HG03103 (cell line): Measurements from ENCODE around the gene CCDC177.
"Not testable (repeated sequence)": the region's sequence is repeated elsewhere in the genome, so short reads cannot be mapped to it uniquely, and the experiment has no call there.

ENCODE experiments used
- ATAC-seq: cut with Tn5 transposase; IDR thresholded peaks from one replicate; pipeline ENCODE4 v1.9.1; 2021; ENCODE audit warnings: low read depth; ENCODE audit not compliant: unreplicated experiment

Gene CCDC177

DNA sequence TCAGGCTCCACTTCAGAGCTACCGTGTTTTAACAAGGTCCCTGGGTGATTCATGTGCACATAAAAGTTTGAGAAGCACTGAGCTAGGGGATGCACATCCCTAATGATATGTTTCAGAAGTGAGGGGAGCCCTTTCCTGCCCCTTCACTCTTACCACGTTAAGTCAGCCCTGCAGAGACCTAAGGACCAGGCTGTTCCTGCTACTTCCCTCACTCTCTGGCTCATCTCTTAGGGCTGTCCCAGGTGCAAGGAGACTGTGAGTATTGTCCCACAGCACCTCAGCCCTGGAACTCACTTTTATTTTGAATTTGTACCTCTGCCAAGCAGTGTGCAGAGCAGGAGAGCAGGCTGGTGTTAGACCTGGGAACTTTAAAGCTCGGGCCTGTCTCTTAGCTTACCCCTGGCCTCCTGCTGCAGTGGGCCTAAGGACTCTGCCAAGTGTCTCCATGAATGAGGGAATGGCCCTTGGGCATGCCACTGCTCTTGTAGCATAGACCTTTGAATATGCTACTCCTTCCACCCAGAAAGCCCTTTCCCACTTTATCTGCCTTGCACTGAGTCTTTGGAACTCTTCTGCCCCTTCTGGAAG, 25.7 kb upstream of the CCDC177 start:
- ATAC-seq = no peak

DNA sequence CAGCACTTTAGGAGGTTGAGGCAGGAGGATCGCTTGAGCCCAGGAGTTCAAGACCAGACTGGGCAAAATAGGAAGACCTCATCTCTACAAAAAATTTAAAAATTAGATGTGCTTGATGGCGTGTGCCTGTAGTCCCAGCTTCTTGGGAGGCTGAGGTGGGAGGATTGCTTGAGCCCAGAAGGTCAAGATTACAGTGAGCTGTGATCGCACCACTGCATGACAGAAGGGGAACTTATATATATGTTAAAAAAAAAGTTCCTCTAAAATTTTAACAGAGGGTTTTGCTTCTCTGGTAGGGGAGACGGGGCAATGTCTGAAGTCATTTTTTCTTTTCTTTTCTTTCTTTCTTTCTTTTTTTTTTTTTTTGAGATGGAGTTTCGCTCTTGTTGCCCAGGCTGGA, 24.8 kb upstream of the CCDC177 start:
- ATAC-seq = not testable (repeated sequence)

- no peak for ATAC-seq
Measured at GRCh38 chr14:69595336-69595735, 20.7 kb upstream of the CCDC177 start.

GRCh38 chr14:69594846-69595245, 20.2 kb upstream of the CCDC177 start:
- no peak for ATAC-seq

- no peak for ATAC-seq
Measured at GRCh38 chr14:69593018-69593677, 18.5 kb upstream of the CCDC177 start.

- no peak for ATAC-seq
Measured at GRCh38 chr14:69591317-69591716, 16.6 kb upstream of the CCDC177 start.

DNA sequence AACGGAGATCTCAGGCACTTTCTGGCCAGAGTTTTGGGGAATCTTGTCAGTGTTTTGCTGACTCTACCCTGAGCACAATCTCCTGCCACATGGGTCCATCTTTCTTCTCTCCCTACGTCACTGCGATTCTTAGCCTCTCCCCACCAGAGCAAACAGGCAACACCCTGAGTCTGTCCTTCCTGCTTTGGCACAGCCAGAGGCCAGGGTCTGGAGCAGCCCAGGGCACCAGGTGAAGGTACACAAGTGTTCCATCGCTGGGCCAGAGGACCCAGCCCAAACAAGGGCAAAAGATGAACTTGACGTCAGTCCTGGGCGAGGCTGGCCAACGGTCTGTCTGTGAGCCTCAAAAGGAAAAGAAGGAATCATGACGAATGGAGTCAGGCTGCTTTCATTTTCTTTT, 12.7 kb upstream of the CCDC177 start:
- no peak for ATAC-seq

DNA sequence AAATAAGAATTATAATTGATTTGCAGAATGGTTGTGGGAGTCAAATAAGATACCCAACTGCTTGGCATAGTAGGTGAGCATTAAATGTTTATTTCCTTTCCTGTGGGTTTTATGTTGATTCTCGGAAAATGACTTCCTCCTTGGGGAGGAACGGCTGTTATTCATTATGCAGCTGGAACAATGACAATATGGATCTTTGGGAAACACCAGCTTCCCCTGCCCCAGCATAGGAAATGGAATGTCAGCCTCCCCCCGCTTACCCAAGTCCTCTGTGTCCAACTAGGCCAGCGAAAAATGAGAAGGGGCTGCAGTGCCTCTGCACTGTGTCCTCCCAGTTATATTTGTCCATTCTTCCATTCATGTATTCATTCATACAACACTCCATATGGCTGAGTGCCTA, 11.7 kb upstream of the CCDC177 start:
- no peak for ATAC-seq

DNA sequence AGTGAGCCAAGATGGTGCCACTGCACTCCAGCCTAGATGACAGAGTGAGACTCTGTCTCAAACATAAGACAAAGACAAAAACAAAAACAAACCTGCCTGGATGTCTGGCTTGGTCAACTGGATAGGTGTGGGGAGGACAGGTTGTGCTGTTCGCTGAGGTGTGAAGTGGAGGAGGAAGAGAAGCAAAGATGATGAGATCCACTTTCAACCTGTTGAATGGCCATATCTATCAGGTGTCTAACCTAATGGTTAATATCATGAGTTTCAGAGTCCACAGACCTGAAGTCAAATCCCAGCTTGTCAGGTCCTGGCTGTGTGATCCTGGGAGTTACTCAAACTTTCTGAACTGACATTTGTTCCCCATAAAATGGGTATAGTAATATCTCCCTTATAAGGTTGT, 9.7 kb upstream of the CCDC177 start:
- ATAC-seq = no peak

DNA sequence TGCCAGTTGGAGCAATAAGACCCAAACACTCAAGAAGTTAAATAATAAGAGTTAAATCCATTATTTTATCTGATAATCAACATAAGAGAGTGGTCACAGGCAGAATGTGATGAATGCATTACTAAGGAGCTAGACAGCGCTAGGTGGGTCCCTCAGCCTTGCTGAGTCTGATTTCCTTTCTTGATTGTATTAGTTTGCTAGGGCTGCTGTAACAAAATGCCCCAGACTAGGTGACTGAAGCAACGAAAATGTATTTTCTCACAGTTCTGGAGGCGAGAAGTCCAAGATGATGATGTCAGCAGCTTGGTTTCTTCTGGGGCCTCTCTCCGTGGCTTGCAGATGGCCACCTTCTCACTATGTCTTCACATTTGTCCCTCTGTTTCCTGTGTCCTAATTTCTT, 8.2 kb upstream of the CCDC177 start:
- ATAC-seq = no peak

- ATAC-seq = no peak
Measured at GRCh38 chr14:69582212-69582611, 7.5 kb upstream of the CCDC177 start.

- no peak for ATAC-seq
Measured at GRCh38 chr14:69581316-69581935, 6.8 kb upstream of the CCDC177 start.

DNA sequence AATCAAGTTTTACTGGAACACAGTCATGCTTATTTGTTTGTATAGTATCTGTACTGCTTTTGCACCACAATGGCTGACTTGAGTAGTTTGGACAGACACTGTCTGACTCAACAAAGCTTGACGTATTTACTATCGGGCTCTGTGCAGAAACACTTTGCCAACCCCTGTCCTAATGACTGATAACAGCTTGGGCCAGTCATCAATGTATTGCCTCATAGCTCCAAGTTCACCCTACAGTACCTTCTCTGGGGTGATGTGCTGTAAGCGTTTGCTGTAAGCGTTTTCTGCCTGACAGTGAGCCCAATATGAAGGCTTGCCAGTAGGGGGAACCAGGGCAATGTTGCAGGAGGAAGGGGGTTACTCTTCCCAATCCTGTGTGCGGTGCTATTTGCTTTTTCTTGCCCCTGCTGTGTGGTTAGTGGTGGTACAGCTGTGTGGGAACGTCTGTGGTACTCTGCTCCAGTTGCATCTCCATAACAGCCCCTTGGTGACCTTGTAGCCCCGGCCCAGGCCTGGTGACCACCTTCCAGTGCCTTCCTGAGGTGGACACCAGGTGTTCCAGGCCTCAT, 5.4 kb upstream of the CCDC177 start:
- ATAC-seq = no peak

DNA sequence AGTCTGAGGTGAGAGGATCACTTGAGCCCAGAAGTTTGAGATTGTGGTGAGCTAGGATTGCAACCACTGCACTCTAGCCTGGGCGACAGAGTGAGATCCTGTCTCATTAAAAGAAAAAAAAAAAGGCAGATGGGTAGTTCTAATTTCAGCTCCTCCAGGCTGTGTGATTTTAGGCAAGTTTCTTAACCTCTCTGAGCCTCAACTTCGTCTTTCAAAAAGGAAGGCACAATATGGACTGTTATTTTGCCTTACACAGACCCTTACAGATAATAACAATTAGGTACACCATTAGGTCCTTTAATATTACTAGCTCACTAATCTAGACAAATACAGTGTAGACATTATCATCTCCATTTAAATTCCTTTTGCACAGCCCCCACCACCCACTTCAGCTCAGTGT, 4.8 kb upstream of the CCDC177 start:
- no peak for ATAC-seq

GRCh38 chr14:69574954-69575295, 254 bp upstream of the CCDC177 start:
- no peak for ATAC-seq

DNA sequence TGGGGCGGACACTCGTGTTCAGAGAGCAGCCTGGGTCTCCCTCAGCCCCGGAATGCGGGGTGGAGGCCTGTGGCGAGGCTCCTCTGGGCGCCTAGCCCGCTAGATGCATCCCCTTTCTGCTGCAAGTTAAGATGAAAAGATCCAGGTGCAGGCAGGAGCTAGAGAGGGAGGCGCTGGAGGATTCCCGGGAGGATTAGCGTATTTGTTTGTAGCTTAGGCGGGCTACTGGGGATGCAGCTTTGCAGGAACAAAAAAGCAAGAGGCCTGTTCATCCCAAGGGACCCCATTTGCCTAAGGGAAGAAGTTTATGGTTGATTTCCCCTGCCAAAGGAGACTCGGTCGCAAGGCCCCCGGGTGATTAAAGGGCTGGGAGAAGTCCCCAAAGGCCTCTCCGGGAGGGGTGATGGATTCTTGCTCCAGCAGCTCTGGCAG, 824 bp downstream of the CCDC177 start:
- ATAC-seq = no peak

DNA sequence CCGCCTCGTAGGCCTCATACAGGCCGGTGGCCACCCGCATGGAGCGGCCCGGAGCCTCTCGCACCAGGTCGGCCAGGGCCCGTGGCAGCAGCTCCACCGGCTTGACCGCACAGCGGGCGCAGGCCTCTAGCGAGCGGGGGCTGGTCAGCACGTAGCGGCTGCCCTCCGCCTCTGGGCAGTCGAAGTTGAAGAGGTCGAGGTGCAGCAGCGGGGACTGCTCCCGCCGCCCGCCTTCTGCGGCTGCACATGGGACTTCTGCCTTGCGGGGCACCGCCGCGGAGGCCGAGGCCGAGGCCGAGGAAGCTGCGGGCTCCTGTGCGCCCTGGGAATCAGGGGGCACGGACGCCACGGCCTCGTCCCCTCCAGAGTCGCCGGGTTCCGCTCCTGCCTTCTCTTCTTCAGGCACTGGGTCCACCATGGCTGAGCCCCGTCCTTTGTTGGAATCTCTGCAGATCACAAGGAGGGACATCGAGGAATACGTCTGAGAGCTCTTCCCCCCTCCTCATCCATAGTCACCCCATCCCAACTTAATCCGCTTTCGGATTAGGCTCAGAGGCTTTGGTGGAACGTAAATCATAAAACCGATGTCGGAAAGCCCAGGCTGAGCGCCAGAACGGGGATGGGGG, 1.4 kb downstream of the CCDC177 start:
- ATAC-seq = no peak

- no peak for ATAC-seq
Measured at GRCh38 chr14:69572841-69573135, 1.9 kb downstream of the CCDC177 start.

- ATAC-seq = no peak
Measured at GRCh38 chr14:69572030-69572840, 2.4 kb downstream of the CCDC177 start.

GRCh38 chr14:69571449-69572029, 3.1 kb downstream of the CCDC177 start:
- ATAC-seq = no peak
